Dendritic cell treated with granulocyte-macrophage colony-stimulating factor and Interleukin-4, amounts not matched to agents 40 ng/mL and 50 ng/mL, for 4 days (primary cell): Measurements from ENCODE around the gene SUCLG2.

Source experiments
- H3K27ac Mint-ChIP-seq: one replicate; pipeline ENCODE4 v1.8.0; 2022; ENCODE audit warnings: mild to moderate bottlenecking, mixed read lengths
- H3K27me3 Mint-ChIP-seq: one replicate; pipeline ENCODE4 v1.8.0; 2022; ENCODE audit warnings: mild to moderate bottlenecking, mixed read lengths
- H3K36me3 Mint-ChIP-seq: one replicate; pipeline ENCODE4 v1.8.0; 2022; ENCODE audit warnings: low read depth, mixed read lengths
- H3K4me1 Mint-ChIP-seq: one replicate; pipeline ENCODE4 v1.8.0; 2022; ENCODE audit warnings: low read depth, mixed read lengths
- H3K4me3 Mint-ChIP-seq: one replicate; pipeline ENCODE4 v1.8.0; 2022; ENCODE audit warnings: mild to moderate bottlenecking, moderate library complexity, mixed read lengths
- H3K9me3 Mint-ChIP-seq: one replicate; pipeline ENCODE4 v1.8.0; 2022; ENCODE audit warnings: mixed read lengths
- intact Hi-C: fragments of 100-400 bp; cut with micrococcal nuclease; formaldehyde crosslinking; loops from one replicate; pipeline ENCODE4 v1.15.0; 2022

The SUCLG2 gene

DNA sequence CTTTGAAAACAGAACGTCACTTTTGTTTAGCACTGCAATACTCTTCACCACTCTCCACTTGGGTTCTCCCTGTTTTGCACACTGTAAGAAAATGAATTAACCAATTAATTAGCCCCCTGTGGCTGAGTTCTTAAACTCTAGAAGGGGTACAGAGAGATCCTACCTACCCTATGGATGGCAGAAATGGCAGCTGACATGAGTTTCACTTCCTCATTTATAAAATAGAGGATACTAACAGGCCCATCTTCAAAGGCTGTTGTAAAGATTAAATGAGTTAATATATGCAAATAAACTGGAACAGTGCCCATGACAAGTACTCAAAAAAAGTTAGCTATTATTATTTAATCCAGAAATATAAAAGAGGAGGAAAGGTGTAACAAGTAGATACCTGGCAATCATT, 36.9 kb downstream of the SUCLG2 start:
- no peaks in the 10 kb centered on the region for H3K27me3 Mint-ChIP-seq
- intact Hi-C loops, result no loop called here
- H3K9me3 Mint-ChIP-seq, result no peaks in the 10 kb centered on the region
- peaks cover 38% of the 10 kb centered on the region for H3K36me3 Mint-ChIP-seq
- H3K27ac Mint-ChIP-seq, result no peak overlapping the region
- H3K4me3 Mint-ChIP-seq, result no peak overlapping the region
- no peaks in the 10 kb centered on the region for H3K4me1 Mint-ChIP-seq

DNA sequence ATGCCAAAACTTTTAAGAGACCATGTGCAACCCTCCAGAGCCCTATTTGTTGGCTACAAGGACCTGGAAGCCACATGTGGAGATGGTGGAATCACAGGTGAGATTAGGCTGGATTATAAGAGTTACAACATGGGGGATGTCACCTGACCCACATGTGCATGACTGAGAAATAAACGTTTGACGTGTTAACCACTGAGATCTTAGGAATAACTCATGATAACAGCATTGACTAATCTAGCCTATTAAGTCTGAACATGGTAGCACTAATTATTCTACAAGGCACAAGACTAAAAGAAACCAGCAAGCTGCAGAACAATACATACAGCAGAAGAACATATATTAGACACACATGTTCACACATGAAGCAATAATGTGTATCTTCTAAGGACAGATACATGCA, 38.4 kb downstream of the SUCLG2 start:
- no peaks in the 10 kb centered on the region for H3K27me3 Mint-ChIP-seq
- no peaks in the 10 kb centered on the region for H3K4me1 Mint-ChIP-seq
- H3K9me3 Mint-ChIP-seq, result no peaks in the 10 kb centered on the region
- intact Hi-C loops, result no loop called here
- H3K4me3 Mint-ChIP-seq, result no peak overlapping the region
- H3K36me3 Mint-ChIP-seq, result peaks cover 38% of the 10 kb centered on the region
- no peak overlapping the region for H3K27ac Mint-ChIP-seq

DNA sequence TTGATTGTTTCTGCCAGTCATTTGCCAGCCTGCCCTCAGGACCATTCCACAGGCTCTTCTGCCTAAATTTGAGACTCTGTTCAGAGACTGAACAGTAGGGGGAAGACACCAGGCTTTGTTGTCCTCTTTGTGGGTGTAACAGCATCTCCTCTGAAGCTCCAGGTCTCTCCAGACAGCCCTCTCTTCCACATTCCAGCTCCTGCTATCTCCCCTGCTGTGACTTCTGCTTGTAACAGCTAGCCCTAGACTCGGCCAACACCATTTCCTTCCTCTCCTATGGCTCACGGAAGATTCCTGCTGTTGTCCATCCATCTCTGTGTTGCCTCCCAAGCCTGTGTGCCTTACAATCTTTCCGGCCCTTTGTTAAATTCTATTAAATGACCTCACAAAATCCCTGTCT, 40.2 kb downstream of the SUCLG2 start:
- Mint-ChIP-seq H3K4me1 (no peaks in the 10 kb centered on the region), H3K27ac (no peak overlapping the region), H3K9me3 (peaks cover 13% of the 10 kb centered on the region), H3K36me3 (peaks cover 42% of the 10 kb centered on the region), H3K4me3 (no peak overlapping the region), H3K27me3 (no peaks in the 10 kb centered on the region)
- intact Hi-C loops, result no loop called here

DNA sequence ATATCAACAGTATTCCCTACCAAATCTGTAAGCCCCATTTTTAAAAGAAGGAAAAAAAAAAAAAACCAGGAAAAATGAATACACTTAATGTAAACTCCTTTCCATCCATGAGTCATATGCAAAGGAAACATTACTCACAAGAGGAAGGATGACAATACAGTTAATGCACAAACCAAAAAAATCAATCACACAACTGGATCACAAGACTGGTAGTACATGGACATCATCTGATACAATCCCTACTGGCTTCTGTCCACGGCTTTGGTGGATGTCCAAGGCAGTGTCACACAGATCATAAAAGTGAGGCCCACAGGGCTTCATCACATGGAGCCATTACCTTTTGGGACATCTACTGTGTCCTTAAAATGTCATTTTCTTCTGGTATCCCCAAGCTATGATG, 44.0 kb downstream of the SUCLG2 start:
- H3K4me1 Mint-ChIP-seq, result peaks cover 6% of the 10 kb centered on the region
- H3K4me3 Mint-ChIP-seq, result no peak overlapping the region
- intact Hi-C loops, result no loop called here
- peaks cover 56% of the 10 kb centered on the region for H3K36me3 Mint-ChIP-seq
- H3K27me3 Mint-ChIP-seq, result no peaks in the 10 kb centered on the region
- H3K27ac Mint-ChIP-seq, result no peak overlapping the region
- H3K9me3 Mint-ChIP-seq, result peaks cover 14% of the 10 kb centered on the region

DNA sequence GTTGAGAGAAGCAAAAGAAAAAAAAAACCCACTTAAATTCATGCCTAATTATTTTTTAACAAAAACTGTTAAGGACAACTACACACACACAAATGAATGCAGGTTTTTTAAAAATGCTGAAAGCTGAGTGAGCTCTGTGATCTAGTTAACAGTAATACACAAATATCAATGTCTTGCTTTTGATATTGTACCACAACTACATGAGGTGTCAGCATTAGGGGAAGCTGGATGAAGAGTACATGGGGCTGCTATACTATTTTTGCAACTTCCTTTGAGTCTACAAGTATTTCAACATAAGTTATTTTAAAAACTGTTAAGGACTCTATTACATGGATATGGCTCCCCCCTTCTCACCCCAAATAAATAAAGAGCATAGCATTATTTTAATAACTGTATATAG, 44.7 kb downstream of the SUCLG2 start:
- intact Hi-C loops, result no loop called here
- Mint-ChIP-seq H3K27me3 (no peaks in the 10 kb centered on the region), H3K27ac (no peak overlapping the region), H3K4me1 (peaks cover 10% of the 10 kb centered on the region), H3K9me3 (peaks cover 14% of the 10 kb centered on the region), H3K36me3 (peaks cover 56% of the 10 kb centered on the region), H3K4me3 (no peak overlapping the region)

DNA sequence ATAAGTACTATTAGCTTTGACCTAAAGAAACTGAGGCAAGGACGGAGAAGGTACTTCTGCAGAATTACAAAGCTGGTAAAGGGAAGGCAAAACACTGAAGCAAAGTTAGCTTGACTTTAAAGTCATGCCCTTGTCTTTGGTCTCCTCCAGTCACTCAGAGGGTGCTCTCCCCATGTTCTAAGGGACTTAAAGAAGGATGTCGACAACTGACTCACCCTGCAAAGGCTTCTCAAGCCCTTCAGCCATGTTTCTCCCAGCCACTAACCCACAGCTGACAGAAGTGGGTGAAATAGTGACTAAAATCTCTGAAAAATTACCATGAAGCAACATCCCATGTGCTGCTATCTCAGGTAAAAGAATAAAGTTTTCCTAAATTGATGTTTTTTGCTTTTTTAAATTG, 46.4 kb downstream of the SUCLG2 start:
- intact Hi-C loops, result no loop called here
- Mint-ChIP-seq H3K36me3 (peaks cover 64% of the 10 kb centered on the region), H3K4me3 (no peak overlapping the region), H3K27me3 (no peaks in the 10 kb centered on the region), H3K4me1 (peaks cover 10% of the 10 kb centered on the region), H3K27ac (no peak overlapping the region), H3K9me3 (peaks cover 14% of the 10 kb centered on the region)

DNA sequence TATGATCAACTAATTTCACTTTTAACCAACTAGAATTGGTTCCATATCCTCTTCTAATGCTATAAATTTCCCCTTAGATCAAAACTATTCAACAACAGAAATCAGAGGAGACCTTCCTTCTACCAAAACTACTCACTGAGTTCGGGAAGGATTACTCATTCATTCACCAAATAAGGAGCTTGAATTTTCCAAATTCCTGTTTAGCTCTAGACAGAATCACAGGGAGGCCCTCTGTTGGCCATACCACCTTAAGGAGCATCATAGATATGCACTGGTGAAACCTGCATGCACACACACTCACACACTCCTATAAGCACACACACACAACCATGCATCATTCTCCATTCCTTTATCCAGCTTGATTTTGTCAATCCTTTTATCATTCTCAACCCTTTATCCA, 49.0 kb downstream of the SUCLG2 start:
- H3K4me3 Mint-ChIP-seq, result no peak overlapping the region
- intact Hi-C loops, result no loop called here
- peaks cover 65% of the 10 kb centered on the region for H3K36me3 Mint-ChIP-seq
- H3K27ac Mint-ChIP-seq, result no peak overlapping the region
- no peaks in the 10 kb centered on the region for H3K27me3 Mint-ChIP-seq
- peaks cover 20% of the 10 kb centered on the region for H3K4me1 Mint-ChIP-seq
- peaks cover 13% of the 10 kb centered on the region for H3K9me3 Mint-ChIP-seq

DNA sequence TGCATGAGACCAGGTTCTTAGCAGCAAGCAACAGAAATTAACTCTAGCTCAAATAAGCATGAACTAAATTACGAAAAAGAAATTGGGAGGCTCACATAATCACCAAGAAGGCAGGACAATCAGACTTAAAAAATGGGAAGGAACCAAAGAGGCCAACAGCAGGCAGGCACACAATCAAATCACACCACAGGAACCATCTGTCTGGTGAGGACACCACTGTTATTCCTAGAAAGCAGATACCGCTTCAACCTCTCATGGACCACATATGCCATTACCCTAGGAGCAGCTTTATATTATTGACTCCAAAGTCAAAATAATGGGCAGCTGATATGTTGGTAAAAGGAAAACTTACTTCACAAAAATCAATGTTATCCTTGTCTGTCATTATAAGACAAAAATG, 51.6 kb downstream of the SUCLG2 start:
- peaks cover 20% of the 10 kb centered on the region for H3K4me1 Mint-ChIP-seq
- H3K9me3 Mint-ChIP-seq, result no peaks in the 10 kb centered on the region
- H3K36me3 Mint-ChIP-seq, result peaks cover 62% of the 10 kb centered on the region
- H3K27ac Mint-ChIP-seq, result no peak overlapping the region
- intact Hi-C loops, result no loop called here
- H3K27me3 Mint-ChIP-seq, result no peaks in the 10 kb centered on the region
- H3K4me3 Mint-ChIP-seq, result no peak overlapping the region

DNA sequence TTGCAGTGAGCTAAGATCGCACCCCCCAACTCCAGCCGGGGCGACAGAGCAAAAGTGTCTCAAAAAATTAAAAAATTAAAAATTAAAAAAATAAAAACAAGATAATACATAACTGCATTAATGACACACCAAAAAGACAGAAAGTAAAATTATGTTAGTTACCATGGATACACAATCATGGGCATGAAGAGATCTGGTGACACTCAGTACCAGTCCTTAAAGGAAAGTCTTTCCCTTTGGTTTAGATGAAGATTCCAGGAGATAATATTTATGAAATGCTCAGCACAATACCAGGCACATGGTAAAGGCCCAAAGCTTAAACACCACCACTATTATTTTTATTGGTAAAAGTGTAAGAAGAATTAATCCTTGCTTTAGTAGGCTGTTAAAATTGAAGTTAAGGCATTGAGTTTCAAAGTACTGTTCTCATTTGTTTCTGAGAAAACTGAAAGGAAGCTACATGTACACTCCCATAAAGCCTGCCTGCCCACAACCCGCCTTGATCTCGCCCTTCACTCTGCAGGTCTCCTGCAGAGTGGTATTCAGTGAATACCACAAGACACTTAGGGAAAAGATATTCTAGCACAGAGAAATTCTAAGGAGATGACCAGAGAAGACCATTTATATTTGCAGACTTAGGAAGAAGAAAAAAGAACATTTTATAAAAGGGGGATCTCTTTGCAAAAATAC, 52.3 kb downstream of the SUCLG2 start:
- no peaks in the 10 kb centered on the region for H3K9me3 Mint-ChIP-seq

DNA sequence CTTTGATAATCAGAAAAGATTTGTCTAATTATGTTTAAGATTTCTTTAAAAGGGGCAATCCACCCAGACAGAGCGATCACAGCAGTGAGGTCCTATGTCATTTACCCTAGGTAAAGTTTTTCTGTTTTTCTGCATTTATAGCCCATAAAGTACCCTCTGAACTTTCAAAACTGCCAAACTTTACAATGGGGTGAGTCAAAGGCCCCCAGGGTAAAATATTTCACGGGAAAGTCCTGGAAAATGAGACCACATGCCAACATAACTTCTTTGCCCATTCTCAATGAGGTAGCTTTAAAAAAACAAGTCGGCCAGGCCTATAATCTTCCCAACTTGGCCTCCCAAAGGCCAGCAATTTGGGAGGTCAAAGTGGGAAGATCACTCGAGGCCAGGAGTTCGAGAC, 53.0 kb downstream of the SUCLG2 start:
- Mint-ChIP-seq H3K27ac (no peak overlapping the region), H3K27me3 (no peaks in the 10 kb centered on the region), H3K9me3 (no peaks in the 10 kb centered on the region), H3K4me1 (peaks cover 18% of the 10 kb centered on the region), H3K4me3 (no peak overlapping the region), H3K36me3 (peaks cover 58% of the 10 kb centered on the region)
- intact Hi-C loops, result no loop called here

More for the DNA sequence above, 52.3 kb downstream of the SUCLG2 start:
- intact Hi-C loops, result no loop called here
- Mint-ChIP-seq H3K27ac (no peak overlapping the region), H3K4me1 (peaks cover 20% of the 10 kb centered on the region), H3K36me3 (peaks cover 61% of the 10 kb centered on the region), H3K27me3 (no peaks in the 10 kb centered on the region), H3K4me3 (no peak overlapping the region)

DNA sequence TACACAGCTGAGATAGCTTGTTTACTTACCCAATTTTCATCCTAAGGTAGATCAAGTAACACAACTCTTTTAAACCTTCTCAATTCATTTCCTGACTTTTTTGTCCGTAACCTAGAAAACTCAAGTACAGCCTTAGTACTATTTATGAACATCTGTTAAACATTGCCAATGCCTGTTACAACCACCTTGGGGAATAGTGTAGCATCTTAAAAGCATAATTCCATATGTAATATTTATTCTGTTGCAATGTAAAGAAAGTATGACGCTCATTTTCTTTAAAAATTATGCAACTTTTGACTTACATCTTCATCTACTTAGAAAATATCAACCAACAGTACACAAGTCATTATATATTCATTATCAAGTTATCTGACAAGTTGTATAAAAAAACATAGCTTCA, 54.6 kb downstream of the SUCLG2 start:
- no peak overlapping the region for H3K4me3 Mint-ChIP-seq
- H3K27me3 Mint-ChIP-seq, result no peaks in the 10 kb centered on the region
- H3K27ac Mint-ChIP-seq, result no peak overlapping the region
- H3K36me3 Mint-ChIP-seq, result peaks cover 44% of the 10 kb centered on the region
- intact Hi-C loops, result no loop called here
- peaks cover 10% of the 10 kb centered on the region for H3K4me1 Mint-ChIP-seq
- no peaks in the 10 kb centered on the region for H3K9me3 Mint-ChIP-seq

DNA sequence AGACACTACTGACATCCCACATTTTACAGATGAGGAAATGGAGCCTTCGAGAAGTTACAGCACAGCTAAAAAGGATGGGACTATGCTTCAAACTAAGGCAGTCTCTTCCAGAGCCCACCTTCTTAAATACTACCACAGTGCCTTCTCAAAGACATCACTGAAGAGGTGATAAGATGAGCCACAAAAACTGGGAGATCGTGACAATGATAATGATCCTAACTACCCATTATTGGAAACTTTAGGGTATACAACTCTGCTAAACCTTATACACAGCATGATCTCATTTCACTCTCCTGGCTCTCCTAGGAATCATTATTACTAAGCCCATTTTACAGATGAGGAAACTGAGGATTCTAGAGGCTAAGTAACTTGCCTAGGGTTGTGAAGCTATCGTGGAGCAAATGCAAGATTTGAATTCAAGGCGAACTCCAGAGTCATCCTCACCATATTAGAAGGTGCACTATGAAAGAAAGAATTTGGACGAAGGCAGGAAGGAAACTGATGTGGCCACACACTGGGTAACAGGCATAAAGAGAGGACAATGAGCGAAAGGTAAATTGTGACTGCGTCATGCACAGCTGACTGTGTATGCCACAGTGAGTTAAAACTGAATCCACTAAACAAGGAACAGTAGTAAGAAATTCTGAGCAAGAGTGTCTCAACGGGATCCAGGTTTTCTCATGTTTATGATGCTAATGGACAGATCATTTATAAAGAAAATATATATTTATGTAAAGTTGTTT, 55.4 kb downstream of the SUCLG2 start:
- intact Hi-C loops, result no loop called here
- Mint-ChIP-seq H3K27ac (no peak overlapping the region), H3K36me3 (peaks cover 36% of the 10 kb centered on the region), H3K4me3 (no peak overlapping the region), H3K9me3 (no peaks in the 10 kb centered on the region), H3K27me3 (no peaks in the 10 kb centered on the region), H3K4me1 (peaks cover 10% of the 10 kb centered on the region)

DNA sequence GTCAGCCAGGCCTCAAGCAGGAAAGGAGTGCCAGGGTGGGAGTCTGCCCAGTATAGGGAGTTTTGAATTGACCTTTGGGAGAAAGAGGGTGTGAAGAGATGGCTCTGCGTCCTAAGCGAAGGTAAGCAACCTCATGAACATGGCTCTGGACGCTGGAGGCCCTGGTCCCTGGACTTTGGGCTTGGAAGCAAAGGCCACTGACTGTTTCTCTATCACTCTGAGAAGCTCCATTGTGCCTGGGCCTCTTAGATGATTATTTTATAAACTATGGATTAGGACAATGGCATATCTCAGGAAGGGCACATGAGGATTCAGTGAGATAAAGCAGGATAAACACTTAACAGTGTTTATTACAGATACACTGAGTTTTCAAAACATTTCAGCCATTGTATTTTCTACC, 59.0 kb downstream of the SUCLG2 start:
- H3K4me3 Mint-ChIP-seq, result no peak overlapping the region
- no peaks in the 10 kb centered on the region for H3K27me3 Mint-ChIP-seq
- intact Hi-C loops, result no loop called here
- peaks cover 48% of the 10 kb centered on the region for H3K36me3 Mint-ChIP-seq
- peaks cover 27% of the 10 kb centered on the region for H3K9me3 Mint-ChIP-seq
- no peaks in the 10 kb centered on the region for H3K4me1 Mint-ChIP-seq
- H3K27ac Mint-ChIP-seq, result no peak overlapping the region

DNA sequence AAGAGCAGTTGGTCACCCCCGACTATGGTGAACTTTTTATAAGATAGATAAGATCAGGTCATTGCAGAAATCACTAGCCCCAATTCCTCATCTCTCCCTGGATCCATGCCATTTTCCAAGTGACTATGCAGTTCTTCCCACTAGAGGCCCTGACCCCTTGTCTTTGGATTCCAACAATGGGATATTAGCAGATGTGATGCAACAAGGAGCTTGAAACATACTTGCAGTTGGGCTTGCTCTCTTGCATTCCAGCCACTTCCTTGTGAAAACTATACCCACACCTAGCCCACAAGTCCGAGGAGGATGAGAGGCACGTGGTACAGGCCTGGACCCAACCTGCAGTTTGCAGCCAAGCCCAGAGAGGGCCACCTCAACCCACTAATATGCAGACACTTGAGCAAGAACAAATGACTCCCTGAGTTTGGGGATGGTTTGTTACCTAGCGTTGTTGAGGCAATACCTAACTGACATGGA, 60.6 kb downstream of the SUCLG2 start:
- no peak overlapping the region for H3K27ac Mint-ChIP-seq
- intact Hi-C loops, result no loop called here
- no peaks in the 10 kb centered on the region for H3K27me3 Mint-ChIP-seq
- peaks cover 35% of the 10 kb centered on the region for H3K36me3 Mint-ChIP-seq
- no peaks in the 10 kb centered on the region for H3K4me1 Mint-ChIP-seq
- no peak overlapping the region for H3K4me3 Mint-ChIP-seq
- H3K9me3 Mint-ChIP-seq, result peaks cover 27% of the 10 kb centered on the region
